ENCODE data around the gene PRKN.

- TF ChIP-seq POLR2AphosphoS5 (IDR thresholded peaks at IDR 0.05; ENCODE audit: insufficient read depth, low read depth, low read length) (no peak), CTCF (IDR thresholded peaks at IDR 0.05; ENCODE audit: extremely low read depth in 1 of 2, insufficient read depth in 1 of 2, low read depth in 1 of 2, low read length in 2 of 2) (no peak), EZH2 (IDR thresholded peaks at IDR 0.05; ENCODE audit: borderline replicate concordance, low read depth, low read length, severe bottlenecking) (no peak)
- TF ChIP-seq, protein P1, sequence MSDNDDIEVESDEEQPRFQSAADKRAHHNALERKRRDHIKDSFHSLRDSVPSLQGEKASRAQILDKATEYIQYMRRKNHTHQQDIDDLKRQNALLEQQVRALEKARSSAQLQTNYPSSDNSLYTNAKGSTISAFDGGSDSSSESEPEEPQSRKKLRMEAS (IDR thresholded peaks at IDR 0.05; ENCODE audit: insufficient read depth, insufficient read length): no peak
Measured at GRCh38 chr6:162124710-162125435, 602.7 kb downstream of the PRKN start.

Measured in endothelial cell of umbilical vein (primary cell).